IPS-NIHi7 (cell line): ENCODE results near the gene CMA1.
A peak's percentile ranks its signal among the peaks of the same experiment; 100 is the strongest.
"Not testable (repeated sequence)": the region's sequence is repeated elsewhere in the genome, so short reads cannot be mapped to it uniquely, and the experiment has no call there.

Experiments
- DNase-seq: peaks from one replicate; pipeline ENCODE4 v3.0.0; 2012; ENCODE audit warnings: mixed read lengths; ENCODE audit errors: extremely low spot score

CMA1 gene, protein sequence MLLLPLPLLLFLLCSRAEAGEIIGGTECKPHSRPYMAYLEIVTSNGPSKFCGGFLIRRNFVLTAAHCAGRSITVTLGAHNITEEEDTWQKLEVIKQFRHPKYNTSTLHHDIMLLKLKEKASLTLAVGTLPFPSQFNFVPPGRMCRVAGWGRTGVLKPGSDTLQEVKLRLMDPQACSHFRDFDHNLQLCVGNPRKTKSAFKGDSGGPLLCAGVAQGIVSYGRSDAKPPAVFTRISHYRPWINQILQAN

DNA sequence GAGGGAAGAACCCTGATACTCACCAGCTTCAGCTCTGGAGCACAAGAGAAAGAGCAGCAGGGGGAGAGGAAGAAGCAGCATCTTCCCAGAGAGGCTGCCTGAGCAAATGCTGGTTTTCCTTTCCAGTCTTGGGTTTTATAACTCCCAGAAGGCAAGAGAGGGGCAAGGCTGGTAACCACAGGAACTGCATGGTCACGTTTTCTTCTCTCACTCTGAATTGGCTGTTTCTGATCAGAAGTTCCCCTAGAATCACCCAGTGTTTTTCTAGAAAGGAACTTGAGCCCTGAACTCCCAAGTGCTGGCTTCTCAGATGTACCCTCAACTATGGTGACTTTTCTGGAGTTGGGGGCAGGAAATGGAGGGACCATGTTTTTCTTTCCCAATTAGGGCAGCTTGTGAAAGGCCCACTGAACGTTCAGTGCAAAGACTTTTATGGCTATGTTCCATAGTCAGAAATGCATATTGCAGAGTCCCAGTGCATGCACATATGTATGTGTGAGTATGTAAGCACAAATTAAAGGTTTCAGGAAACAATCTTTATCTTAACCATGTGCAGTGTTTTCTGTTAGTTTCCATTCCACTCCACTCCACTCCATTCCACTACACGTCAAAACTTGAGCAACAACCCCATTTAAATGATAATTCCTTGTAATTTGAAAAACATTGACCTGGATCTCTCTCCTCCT is at the start of gene CMA1:
Gene CMA1, minus strand, starts transcription at position 111 of the 686 bp plus-strand sequence. Its CDS starts 30 bp downstream, at position 81.
- no peak for DNase-seq

DNA sequence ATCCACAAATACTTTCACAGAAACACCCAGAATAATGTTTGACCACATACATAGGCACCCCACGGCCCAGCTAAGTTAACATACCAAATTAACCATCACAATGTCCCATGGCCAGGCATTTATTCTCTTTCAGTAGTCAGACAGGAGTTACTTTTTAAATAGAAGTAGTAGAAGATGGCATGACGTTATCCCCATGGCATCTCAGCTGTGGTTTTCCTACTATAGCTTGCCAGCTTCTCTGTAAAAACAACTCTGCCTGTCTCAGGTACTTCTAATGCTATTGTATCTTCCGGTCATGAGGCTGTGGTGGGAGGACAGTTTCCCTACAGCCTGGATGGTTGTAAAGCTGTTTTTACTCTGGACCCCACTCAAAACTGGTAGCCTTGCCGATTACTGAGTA is 48.7 kb upstream of the CMA1 start:
- DNase-seq: no peak

DNA sequence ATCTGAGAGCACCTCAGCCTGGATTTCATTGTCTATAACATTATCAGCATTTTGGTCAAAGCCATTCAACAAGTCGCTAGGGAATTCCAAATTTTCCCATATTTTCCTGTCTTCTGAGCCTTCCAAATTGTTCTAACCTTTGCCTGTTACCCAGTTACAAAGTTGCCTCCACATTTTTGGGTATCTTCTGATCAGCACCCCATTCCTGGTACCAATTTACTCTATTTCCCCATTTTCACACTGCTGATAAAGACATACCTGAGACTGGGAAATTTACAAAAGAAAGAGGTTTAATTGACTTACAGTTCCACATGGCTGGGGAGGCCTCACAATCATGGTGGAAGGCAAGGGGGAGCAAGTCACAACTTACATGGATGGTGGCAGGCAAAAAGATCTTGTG is 41.0 kb upstream of the CMA1 start:
- DNase-seq: not testable (repeated sequence)

DNA sequence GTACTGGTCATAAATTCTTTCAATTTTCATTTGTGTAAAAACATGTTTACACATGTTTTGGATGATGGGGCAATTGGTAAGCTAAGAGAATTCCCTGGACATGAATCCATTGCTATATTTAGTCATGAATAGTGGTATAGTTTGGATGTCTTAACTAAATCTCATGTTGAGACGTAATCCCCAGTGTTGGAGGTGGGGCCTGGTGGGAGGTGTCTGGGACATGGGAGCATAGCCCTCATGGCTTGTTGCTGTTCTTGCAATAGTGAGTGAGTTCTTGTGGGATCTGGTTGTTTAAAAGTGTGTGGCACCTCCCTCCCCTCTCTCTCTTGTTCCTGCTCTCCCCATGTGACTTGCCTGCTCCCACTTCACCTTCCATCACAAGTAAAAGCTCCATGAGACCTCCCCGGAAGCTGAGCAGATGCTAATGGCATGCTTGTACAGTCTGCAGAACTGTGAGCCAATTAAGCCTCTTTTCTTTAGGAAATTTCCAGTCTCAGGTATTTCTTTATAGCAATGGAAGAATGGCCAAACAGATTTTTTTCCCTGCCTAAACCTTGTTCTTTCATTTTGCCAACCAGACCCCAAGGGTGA is 34.4 kb upstream of the CMA1 start:
- no peak for DNase-seq

DNA sequence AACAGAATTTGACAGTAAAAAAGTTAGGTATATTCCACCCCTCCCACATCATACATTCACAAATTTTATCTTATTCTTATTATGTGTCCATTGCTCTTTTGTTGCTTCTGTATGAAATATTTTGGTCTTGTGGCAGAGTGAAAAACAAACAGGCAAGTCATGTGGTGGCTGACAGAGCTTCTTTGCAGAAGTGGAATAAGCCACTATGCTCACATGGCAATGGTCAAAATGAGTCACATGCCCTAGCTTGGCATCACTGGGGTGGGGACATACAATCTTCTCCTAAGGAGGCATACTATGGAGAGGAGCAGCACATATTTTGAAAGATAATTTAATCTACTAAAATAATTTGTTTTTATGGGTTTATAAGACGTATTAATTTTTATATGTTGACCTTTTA is 27.7 kb upstream of the CMA1 start:
- DNase-seq: no peak

DNA sequence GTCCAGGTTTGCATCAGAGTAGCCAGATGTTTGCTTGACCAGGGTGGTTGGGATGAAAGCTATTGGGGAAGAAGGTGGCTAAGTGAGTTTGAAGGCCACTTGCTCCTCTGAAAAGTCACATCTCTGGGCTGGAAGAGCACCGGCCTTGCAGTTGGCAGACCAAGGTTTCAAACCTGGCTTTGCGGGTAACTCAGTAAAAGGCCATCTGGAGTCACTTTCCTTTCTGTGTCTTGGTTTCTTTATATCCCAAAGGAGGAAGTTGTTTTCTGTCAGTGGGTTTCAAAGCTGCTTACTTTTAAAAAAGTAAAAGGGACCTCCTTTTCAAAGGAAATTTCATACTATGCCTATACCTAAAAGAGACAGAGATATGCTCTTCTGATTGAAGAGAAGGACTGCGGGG is 26.2 kb upstream of the CMA1 start:
- DNase-seq: no peak

DNA sequence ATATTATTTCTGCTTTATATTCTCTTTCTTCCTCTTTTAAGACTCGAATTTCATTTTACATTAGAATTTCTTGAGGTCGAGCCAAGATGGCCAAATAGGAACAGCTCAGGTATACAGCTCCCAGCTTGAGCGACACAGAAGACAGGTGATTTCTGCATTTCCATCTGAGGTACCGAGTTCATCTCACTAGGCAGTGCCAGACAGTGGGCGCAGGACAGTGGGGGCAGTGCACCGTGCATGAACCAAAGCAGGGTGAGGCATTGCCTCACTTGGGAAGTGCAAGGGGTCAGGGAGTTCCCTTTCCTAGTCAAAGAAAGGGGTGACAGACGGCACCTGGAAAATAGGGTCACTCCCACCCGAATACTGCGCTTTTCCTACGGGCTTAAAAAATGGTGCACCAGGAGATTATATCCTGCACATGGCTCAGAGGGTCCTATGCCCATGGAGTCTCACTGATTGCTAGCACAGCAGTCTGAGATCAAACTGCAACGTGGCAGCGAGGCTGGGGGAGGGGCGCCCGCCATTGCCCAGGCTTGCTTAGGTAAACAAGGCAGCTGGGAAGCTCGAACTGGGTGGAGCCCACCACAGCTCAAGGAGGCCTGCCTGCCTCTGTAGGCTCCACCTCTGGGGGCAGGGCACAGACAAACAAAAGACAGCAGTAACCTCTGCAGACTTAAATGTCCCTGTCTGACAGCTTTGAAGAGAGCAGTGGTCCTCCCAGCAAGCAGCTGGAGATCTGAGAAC is 18.0 kb upstream of the CMA1 start:
- DNase-seq: not testable (repeated sequence)

DNA sequence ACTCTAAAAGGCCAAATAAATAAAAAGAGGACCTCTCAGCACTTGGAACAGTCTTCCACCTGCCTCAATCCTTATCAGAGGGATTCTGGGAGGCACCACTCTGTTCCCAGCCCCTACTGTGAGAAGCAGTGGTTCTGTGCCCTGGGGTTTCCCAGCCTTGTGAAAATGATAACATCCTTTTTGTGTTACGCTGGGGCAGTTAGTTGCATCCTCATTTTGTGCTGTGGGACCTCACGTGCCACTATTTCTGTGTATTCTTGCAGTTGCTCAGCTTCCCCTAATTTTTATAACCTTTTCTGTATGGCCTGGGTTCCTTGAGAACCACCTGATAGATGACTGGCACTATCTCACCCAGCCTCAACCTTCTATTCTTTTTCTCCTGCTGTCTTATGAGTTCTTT is 10.8 kb upstream of the CMA1 start:
- no peak for DNase-seq

DNA sequence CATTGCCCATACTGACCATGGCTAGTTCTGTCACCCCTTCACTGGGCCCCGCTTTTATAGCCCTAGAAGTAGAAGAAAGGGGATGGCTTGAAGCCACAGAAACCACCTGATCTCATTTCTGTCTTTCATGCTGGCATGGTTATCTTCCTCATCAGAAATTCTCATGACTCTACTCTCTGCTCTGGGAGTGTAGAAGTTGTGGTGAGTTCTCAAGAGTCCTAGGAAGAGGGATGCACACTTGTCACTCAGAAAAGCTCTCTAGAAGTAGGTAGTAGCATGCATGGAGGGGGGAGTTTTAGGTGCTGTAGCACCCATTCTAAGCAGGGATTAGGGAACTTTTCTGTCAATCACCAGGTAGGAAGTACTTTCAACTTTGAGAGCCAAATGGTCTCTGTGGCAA is 6.1 kb upstream of the CMA1 start:
- no peak for DNase-seq

DNA sequence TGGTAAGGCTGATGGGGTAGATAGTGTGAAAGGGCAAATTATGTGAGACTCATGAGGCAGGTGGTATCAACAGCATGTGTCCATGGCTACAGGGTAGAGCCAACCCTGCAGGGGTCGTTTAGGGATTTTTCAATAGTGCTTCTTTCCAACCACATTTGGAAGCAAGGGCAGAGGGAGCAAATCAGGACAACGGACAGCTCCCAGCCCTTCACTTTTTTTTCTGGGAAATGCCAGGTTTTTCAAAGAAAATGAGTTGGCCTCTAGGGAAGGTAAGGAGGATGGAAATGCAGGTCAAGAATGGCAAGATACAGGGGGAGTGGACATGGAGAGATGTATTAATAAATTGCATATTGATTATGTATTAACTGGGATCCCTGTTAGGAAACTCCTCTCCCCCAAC is 4.9 kb upstream of the CMA1 start:
- DNase-seq: no peak

DNA sequence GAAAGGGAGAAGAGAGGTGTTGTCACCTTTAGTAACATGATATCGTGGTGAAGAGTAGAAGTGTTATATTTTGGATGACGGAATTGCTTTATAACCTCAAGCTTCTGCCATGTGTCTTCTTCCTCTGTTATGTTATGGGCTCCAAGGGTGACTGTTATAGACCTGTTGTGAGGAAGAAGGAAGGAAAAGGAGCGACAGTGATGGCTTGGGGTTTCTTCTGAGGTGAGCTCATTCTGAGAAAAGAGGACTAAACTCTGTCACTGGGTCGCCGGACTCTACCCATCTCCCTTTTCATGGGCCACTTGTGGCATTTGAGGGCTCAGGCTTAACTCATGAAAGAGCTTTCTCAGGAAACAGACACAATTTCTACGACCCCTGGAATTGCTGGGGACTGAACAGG is 1.6 kb downstream of the CMA1 start:
- no peak for DNase-seq

DNA sequence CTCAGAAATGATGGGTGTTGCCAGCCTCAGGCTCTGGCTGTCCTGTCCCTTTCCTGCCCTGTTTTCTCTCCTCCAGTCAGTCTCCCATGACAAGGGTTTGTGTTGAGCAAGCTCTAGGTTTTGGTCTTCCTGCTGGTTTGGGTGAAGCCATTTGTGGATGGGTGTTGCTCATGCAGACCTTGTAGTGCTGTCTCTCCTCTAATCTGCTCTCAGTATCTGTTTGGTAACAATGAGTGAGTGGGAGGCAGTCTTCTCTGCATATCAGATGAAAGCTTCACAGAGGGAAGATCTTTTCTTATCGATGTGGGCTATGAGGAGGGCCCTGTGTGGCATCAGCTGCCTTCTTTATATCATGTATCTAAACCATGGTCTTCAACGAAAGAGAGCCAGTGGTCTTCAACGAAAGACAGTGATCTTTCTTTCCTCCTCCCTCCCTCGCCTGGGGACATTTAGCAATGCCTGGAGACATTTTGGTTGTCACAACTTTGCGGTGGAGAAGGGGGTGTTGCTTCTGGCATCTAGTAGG is 3.6 kb downstream of the CMA1 start:
- DNase-seq: no peak

DNA sequence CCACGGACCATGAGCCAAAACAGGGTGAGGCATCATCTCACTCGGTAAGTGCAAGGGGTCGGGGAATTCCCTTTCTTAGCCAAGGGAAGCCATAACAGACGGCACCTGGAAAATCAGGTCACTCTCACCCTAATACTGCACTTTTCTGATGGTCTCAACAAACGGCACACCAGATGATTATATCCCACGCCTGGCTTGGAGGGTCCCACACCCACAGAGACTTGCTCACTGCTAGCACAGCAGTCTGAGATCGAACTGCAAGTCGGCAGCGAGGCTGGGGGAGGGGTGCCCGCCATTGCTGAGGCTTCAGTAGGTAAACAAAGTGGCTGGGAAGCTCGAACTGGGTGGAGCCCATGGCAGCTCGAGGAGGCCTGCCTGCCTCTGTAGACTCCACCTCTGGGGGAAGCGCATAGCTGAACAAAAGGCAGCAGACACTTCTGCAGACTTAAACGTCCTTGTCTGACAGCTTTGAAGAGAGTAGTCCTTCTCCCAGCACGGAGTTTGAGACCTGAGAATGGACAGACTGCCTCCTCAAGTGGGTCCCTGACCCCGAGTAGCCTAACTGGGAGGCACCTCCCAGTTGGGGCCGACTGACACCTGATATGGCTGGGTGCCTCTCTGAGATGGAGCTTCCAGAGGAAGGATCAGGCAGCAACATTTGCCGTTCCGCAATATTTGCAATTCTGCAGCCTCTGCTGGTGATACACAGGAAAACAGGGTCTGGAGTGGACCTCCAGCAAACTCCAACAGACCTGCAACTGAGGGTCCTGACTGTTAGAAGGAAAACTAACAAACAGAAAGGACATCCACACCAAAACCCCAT is 16.3 kb downstream of the CMA1 start:
- not testable (repeated sequence) for DNase-seq

DNA sequence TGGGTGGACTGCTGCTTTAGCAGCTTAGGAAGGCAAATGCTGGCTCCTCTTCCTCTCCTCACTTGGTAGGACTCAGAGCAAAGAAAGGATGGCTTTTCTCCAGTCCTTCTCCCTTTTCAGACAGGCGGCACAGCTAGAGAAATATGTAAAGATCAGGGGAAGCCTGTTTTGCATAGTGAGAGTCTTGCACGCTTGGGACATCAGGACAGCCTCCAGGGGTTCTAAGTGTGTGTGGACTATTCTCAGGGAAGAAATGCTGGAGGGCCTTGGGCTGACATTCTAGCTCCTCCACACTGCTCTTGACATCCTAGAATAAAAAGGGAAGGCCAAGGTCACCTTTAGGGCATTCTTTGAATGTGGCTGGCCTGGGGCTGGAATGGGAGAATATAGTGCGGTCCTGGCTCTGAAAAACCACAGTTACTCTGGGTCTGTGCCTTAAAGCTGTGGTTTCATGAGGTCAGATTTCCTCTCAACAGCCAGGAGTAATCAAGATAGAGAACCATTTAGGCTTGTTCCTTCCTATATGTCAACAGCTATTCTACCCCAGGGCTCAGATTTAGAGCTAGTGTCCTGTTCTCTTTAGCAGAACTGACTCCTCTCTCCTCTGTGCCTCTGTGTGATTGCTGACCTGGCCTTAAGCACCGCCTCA is 24.3 kb downstream of the CMA1 start:
- DNase-seq: no peak

DNA sequence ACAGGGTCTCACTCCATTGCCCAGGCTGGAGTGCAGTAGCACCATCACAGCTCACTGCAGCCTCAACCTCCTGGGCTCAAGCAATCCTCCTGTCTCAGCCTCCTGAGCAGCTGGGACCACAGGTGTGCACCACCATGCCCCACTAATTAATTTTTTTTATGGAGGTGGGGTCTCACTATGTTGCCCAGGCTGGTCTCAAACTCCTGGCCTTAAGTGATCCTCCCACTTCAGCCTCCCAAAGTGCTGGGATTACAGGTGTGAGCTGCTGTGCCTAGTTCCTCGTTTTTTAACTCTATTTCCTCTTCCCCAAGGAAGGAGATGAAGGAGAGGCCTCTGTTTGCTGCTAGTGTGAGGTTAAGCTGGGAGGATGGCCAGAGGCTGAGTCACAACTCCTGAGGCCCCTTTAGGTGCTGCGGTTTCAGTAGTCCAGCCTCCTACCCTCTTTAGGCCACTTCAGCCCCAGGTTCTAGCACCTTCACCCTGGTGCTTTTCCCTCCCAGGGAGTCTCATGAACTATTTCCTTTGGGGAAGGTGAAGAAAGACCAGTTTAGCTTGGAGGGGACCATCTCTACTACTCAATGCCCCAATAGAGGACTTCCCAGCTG is 25.3 kb downstream of the CMA1 start:
- not testable (repeated sequence) for DNase-seq

DNA sequence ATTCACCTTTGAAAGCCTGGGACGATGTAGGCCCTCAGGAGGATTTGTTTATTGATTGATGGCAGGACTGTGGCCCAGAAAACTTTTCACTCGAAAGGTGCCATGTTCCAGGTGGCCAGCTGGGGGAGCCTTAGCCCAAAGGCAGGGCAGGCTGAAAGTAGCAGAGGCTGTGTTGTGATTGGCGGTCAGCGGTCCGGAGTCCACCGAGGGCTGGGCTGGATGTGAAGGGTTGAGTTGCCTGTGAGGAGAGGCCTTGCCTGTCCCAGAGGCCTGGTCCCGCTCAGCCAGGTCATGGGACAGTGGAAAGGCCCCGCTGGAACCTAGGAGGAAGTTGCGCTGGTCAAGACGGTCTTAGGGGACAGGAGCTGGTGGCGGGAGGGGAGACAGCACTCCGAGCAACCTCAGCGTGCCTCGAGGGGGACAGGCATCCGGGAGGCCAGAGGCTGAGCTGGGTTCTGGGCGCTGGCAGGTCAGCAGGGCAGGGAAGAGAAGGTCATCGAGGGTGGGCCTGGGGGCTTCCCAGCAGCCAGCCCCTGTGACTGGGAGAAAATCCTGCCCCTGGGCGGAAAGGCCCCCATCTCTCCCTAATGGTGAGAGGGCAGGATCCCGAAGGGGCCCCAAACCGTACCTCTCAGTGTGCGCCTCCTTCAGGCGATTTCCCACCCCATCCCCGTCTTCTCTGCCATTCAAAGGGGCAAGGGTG is 26.3 kb downstream of the CMA1 start:
- DNase-seq: peak; percentile 98

DNA sequence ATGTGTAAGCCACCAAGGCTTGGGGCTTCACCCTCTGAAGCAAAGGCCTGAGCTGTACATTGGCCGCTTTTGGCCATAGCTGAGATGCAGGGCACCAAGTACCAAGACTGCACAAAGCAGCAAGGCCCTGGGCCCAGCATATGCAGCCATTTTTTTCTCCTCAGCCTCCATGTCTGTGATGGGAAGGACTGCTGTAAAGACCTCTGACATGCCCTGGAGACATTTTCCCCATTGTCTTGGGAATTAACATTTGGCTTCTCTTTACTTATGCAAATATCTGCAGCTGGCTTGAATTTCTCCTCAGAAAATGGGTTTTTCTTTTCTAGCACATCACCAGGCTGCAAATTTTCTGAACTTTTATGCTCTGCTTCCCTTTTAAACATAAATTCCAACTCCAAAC is 28.1 kb downstream of the CMA1 start:
- DNase-seq: not testable (repeated sequence)

DNA sequence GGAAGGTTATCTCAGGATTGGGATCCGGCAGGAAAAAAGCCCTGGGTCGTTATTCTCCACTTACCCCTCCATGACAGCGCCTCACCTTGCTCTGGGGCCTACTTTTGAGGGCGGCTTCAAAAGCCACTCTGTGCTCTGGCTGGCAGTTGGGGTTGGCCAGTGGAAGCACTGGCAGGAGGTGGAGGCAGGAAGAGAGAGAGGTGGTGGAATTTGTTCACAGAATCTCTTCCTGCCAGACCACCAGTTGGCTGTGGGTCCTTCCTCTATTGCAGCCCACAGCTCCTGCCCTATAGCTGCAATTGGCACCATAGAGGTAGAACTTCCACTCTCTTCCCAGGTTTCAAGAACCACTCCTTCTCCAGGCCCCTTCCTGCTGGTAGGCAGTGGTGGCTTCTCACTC is 32.8 kb downstream of the CMA1 start:
- peak; percentile 2 for DNase-seq

DNA sequence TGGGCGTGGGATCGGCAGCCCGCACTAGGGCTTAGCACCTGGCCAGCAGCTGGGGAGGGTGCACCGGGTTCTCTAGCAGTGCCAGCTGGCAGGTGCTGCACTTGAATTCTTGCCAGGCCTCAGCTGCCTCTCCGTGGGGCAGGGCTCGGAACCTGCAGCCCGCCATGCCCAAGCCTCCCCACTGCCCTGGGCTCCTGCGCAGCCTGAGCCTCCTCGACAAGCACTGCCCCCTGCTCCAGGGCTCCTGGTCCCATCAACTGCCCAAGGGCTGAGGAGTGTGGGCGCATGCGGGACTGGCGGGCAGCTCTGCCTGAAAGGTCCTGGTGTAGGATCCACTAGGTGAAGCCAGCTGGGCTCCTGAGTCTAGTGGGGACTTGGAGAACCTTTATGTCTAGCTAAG is 34.9 kb downstream of the CMA1 start:
- no peak for DNase-seq

DNA sequence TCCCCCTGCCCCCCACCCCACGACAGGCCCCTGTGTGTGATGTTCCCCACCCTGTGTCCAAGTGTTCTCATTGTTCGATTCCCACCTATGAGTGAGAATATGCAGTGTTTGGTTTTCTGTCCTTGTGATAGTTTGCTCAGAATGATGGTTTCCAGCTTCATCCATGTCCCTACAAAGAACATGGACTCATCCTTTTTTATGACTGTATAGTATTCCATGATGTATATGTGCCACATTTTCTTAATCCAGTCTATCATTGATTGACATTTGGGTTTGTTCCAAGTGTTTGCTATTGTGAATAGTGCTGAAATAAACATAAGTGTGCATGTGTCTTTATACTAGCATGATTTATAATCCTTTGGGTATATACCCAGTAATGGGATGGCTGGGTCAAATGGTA is 37.6 kb downstream of the CMA1 start:
- DNase-seq: not testable (repeated sequence)
